Occipital lobe (tissue), 2 donors: ENCODE results near the gene FAM240A. TPM values are rescaled to one million over a fixed set of nuclear protein-coding genes. Genes with fewer than 3 reads are reported as not detected.
"Not testable (repeated sequence)": the region's sequence is repeated elsewhere in the genome, so short reads cannot be mapped to it uniquely, and the experiment has no call there.

Experiments
- DNase-seq: peaks from one replicate; lab custom pipeline; 2025; lab: John Stamatoyannopoulos, UW
- total RNA-seq: library from RNA; depleted of rRNA; stranded (reverse); fragments of >200 nt; gene quantifications from one replicate; pipeline ENCODE4 v1.2.3, GENCODE V29; 2014

Gene FAM240A
- total RNA-seq: not detected

DNA sequence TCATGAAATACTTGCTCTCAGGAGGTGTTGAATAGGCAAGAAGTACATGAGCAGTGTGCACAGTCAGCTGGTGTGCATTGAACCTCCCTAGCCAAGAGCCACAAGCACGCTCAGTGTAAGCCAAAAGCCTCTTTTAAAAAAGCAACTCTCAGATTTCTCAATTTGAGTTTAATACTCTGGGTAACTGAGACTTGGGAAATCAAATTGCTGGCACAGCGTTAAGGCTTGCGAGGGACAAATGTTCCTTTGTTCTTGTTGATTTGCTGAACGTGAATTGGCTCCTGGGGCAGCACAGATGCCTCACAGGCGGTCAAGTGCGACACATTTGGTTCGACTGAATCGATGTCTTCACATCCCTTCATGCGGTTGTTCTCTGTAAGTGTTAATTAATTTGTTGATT, at the start of gene FAM240A:
TSS of gene FAM240A (plus strand) at position 202 of the 400 bp plus-strand sequence. CDS start at position 361, 159 bp downstream.
- DNase-seq: no peak

DNA sequence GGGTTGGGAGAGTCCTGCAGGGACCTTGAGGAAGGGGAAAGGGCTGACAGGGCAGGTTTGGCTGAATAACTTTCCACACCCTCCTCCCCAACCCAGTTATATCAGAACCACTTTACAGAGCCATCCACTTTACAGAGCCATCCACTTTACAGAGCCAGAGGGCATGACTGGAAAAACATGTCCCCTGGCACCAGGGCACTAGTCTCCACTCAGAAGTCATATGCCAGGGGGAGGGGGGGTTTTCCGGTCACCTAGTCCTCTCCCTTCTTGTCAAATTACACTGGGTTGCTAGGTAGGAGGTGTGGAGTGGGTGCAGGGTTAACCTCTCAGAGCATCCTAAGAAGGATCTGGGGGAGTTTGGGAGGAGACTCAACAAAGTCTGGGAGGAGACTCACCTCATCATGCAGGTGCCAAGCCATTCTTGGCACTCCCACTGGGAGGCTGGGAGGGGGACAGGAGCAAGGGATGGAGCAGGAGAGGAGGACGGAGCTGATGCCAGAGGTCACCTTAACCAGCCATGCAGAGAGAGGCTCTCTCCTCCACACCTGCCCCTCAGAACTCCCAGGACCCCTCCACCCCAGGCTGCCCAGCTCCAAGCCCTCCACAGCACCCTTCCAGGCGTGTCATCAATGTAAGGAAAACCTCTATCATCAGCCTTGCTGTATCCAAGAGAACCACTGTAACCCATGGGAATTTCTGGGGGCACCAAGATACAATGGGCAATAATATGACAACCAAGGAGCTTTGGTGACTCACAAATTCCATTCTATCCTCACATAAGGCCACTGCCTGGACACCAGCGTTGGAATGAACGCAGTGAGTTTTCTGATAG, 47.9 kb upstream of the FAM240A start:
- no peak for DNase-seq

DNA sequence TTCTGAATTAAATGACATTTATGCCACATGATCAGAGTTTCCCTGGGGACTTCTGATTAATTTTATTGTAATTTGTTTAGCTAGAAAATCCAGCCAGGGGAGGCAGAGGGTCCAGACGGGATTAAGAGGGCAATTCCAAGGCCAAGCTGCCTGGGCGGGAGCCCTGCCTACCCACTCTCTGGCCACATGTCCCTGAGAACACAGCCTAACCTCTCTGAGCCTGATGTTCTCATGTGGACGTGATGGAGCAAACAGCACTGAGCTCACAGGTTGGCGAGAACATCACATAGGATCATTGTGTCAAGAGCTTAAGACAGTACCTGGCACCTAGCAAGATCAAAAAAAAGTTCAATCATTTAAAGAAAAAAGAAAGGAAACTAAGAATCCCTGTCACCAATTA, 47.2 kb upstream of the FAM240A start:
- DNase-seq: no peak

- no peak for DNase-seq
Observed at GRCh38 chr3:46565607-46566039, 46.7 kb upstream of the FAM240A start.

DNA sequence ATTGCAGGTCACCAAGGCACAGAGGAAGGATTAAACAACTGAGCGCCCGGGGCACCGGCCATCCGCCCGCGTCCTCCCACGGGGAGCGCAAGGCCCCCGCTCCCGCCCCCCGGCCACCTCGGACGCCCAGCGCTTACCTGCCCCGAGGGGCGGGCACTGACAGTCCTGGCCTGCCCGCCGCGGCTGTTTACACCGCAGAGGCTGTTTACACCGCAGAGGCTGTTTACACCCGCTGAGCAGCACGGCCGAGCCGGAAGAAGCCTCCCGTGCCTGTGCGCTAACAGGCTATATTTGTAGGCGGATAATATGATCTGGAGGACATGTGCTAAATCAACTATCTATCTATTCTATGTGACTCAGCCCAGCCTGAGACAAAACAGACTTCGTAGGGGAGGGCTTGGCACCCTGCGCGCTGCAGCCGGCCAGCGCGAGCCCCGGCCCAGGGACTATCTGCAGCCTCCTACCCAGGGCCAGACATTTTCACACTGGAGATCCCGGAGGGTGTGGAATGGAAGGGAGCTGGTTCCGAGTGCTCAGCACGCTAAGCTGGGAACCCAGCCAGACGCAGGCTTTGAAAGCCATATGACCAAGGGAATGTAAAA, 46.2 kb upstream of the FAM240A start, which contains the start of gene LRRC2:
TSS of gene LRRC2 (minus strand) at position 263 of the 602 bp plus-strand sequence. CDS start 14,711 bp downstream, outside the sequence.
- peak; percentile 37 for DNase-seq

GRCh38 chr3:46571684-46572083, 40.6 kb upstream of the FAM240A start:
- DNase-seq: no peak

GRCh38 chr3:46573701-46574100, 38.6 kb upstream of the FAM240A start:
- DNase-seq: no peak

DNA sequence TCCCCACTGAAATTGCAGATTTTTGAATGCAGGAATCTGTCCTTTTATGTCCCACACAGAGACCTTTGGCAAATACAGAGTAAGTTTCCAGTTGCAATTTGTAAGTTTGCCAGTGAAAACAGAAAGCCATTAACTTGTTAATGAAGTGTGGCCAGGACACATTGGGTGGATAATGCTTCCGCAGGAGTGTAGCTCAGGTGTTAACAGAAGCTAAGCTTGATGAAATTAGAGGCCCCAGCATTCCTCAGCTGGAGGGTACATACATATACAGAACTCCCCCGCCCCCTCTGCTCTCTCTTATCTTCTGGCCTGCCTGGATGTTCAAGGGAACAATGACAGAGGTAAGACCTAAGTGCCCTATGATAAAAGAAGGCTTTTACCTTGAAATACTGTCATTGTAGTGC, 38.1 kb upstream of the FAM240A start:
- no peak for DNase-seq

DNA sequence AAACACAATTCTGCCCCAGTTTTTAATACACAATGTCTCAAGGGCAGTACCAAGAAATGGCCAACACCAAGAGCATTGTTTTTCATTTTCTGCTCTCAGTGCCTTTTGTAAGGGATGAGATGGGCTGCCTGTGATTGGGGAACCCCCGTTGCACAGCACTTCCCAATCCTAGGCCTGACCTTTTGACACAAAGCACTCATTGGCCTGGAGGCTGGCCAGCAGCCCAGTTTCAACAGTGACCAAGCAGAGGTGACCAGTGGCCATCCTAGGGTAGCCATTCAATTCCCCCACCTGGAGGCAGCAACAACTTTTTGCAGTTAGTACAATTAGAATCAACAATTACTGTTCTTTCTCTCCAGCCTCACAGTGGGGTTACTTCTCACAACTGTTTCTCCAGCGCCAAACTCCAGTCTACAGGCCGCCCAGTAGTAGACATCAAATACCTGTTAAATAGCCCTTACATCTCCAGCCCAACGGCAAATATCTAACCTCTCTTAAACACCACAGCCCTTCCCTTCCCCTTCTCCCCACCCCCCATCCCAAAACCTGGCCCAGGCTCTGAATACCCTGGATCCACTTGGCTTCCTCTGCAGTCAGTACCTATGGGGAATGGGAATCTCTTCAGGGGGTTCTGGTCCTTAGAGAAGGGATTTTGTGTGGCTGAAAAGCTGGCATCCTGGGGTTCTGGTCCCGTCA, 37.3 kb upstream of the FAM240A start:
- DNase-seq: no peak

DNA sequence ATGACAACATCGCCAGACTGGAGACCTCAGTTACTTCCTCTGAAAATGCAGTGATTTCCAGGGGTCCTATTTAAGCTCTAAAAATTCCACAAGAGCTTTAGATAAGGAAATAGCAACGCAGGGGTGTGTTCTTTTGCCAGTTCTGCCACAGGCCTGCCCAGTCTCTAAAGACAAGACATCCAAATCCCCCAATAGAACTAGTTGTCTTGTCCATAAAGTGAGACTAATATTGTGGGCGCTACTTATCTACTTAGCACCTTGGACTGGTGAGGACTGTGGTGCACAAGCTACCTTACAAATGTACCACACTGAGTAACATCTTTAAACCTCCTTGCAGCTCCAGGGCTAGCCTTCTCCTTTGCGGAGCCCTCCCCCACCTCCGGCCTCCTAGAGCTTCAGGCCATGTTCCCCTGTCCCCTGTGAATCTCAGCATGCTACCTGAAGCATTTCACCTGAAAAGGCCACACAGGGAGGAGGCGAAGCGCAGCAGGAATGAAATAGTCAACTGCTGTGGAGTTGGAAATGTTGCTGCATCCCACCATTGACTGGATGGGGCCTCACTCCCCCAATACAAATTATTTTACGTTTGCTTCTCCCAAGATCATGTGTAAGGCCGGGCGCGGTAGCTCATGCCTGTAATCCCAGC, 36.6 kb upstream of the FAM240A start:
- no peak for DNase-seq

GRCh38 chr3:46576386-46576785, 35.9 kb upstream of the FAM240A start:
- DNase-seq: no peak

- DNase-seq: no peak
Observed at GRCh38 chr3:46576879-46577278, 35.4 kb upstream of the FAM240A start.

DNA sequence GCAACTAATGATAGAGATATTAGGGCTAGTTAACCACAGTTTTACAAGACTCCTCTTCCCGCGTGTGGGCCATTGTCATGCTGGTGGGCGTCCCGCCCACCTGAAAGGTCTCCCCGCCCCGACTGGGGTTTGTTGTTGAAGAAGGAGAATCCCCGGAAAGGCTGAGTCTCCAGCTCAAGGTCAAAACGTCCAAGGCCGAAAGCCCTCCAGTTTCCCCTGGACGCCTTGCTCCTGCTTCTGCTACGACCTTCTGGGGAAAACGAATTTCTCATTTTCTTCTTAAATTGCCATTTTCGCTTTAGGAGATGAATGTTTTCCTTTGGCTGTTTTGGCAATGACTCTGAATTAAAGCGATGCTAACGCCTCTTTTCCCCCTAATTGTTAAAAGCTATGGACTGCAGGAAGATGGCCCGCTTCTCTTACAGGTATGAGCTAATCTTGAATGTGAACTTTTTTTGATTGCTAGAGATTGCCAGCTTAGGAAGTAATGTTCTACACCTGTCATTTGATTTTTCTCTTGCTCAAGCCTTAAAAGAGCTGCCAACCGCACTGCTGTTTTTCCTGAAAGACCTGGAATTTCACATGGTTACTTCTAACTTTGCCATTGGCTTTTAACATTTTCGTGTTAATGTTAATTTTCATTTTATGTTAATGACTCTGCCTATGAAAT, 34.6 kb upstream of the FAM240A start:
- DNase-seq: not testable (repeated sequence)

GRCh38 chr3:46578973-46579755, 33.2 kb upstream of the FAM240A start:
- no peak for DNase-seq

DNA sequence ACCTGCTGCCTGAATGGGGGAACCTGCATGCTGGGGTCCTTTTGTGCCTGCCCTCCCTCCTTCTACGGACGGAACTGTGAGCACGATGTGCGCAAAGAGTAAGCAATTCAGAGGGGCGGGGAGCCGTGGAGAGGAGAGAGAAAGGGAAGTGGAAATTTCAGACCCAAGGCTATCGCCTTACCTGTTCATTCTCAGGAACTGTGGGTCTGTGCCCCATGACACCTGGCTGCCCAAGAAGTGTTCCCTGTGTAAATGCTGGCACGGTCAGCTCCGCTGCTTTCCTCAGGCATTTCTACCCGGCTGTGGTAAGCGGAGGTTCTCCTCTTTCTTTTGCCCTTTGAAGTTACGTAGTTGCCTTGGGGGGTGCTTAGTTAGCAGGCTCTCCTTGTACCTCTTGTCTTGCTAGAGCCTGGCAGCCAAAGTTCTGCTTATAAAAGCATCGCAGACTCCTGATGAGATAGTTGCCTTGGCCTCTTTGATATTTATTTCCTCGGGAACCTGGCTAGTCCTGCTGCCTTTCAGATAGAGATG, 32.5 kb upstream of the FAM240A start:
- no peak for DNase-seq

DNA sequence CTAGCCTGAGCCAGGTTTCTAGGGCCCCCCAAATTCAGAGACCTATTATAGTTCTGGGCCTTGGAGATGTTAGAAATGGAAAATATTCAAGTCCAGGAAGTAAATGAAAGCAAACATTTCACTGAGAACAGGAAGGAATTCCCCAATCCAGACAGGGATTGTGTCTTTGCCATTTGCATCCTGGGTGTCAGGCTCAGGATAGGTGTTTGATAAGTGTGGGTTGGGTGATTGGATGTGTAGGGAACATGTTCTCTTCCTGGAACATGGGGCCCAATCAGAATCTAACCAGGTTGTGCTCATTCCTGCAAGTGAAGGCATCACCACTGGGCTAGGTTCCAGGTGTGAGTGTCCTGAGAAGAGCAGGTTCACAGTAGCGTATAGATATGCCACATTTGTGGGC, 31.6 kb upstream of the FAM240A start:
- DNase-seq: no peak

- DNase-seq: no peak
Observed at GRCh38 chr3:46584598-46585467, 27.5 kb upstream of the FAM240A start.

DNA sequence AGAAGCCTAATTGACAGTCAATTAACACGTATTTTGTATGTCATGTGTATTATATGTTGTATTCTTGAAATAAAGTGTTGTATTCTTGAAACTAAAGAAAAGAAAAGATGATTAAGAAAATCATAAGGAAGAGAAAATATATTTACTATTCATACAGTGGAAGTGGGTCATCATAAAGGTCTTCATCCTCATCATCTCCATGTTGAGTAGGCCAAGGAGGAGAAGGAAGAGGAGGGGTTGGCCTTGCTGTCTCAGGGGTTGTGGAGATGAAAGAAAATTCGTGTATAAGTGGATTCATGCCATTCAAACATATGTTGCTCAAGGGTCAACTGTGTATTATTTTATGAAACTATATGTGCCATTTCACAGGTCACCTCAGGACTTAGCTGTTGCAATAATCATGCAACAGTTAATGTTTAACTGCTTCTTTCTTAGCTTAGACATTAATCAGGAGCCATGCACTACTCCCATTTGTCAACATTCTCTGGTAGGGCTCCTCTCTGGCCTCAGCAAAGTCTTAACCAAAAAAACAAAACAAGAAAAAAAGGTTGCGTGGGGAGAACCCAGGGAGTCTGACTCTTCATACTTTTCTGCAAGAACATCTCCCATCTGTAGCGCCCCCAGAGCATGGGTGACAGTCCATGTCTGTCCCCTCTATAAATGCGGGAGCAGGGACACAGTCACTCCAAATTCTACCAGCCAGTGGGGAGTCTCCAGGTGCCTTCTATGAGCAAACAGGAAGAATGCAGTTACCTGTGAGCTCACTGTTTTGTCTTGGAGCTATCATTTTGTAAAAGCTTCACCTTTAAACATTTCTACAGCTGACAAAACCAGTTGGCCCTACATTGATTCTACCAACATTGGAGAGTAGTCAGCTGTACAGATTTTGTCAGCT, 26.3 kb upstream of the FAM240A start:
- DNase-seq: no peak
